ENCODE data around the gene CHRNB4.

CHRNB4 gene

GRCh38 chr15:78635346-78635745 is 5.7 kb downstream of the CHRNB4 start:
- H3K27me3 ChIP-seq = peaks cover 0 to 28% of the 10 kb centered on the region in 2 donors
- no peak for TF ChIP-seq CTCF (IDR thresholded peaks at IDR 0.05)
- no peaks in the 10 kb centered on the region for H3K36me3 ChIP-seq
- no peak for DNase-seq
- H3K4me3 ChIP-seq = no peak overlapping the region
- intact Hi-C loops (cut with DNase I; ENCODE audit: low total_unique reads) = no loop called here
- H3K27ac ChIP-seq = no peak overlapping the region
- peaks cover 0 to 18% (median 9%) of the 10 kb centered on the region in 3 donors for H3K9me3 ChIP-seq
- peaks cover 0 to 2% (median under 1%) of the 10 kb centered on the region in 4 donors for H3K4me1 ChIP-seq

- TF ChIP-seq CTCF (IDR thresholded peaks at IDR 0.05) = no peak
- Histone ChIP-seq H3K27me3 (peaks cover 0 to 22% of the 10 kb centered on the region in 2 donors), H3K4me1 (no peaks in the 10 kb centered on the region), H3K27ac (no peak overlapping the region), H3K9me3 (peaks cover 0 to 18% (median 9%) of the 10 kb centered on the region in 3 donors), H3K36me3 (no peaks in the 10 kb centered on the region), H3K4me3 (no peak overlapping the region)
- intact Hi-C loops (cut with DNase I; ENCODE audit: low total_unique reads) = no loop called here
- no peak for DNase-seq
Measured at GRCh38 chr15:78634210-78635145, 6.5 kb downstream of the CHRNB4 start.

- H3K27ac ChIP-seq = no peak overlapping the region
- no peak for DNase-seq
- no peaks in the 10 kb centered on the region for H3K4me1 ChIP-seq
- H3K9me3 ChIP-seq = peaks cover 0 to 18% (median 9%) of the 10 kb centered on the region in 3 donors
- intact Hi-C loops (cut with DNase I; ENCODE audit: low total_unique reads) = no loop called here
- no peaks in the 10 kb centered on the region for H3K36me3 ChIP-seq
- no peak for TF ChIP-seq CTCF (IDR thresholded peaks at IDR 0.05)
- no peak overlapping the region for H3K4me3 ChIP-seq
- H3K27me3 ChIP-seq = peaks cover 0 to 22% of the 10 kb centered on the region in 2 donors
Measured at GRCh38 chr15:78633348-78633747, 7.7 kb downstream of the CHRNB4 start.

GRCh38 chr15:78630886-78631633 is 9.9 kb downstream of the CHRNB4 start:
- Histone ChIP-seq H3K27me3 (peaks cover 0 to 36% of the 10 kb centered on the region in 2 donors), H3K4me1 (no peaks in the 10 kb centered on the region), H3K36me3 (no peaks in the 10 kb centered on the region), H3K27ac (no peak overlapping the region), H3K9me3 (peaks cover 0 to 18% (median 9%) of the 10 kb centered on the region in 3 donors), H3K4me3 (no peak overlapping the region)
- TF ChIP-seq CTCF (IDR thresholded peaks at IDR 0.05) = no peak
- intact Hi-C loops (cut with DNase I; ENCODE audit: low total_unique reads) = no loop called here
- DNase-seq = no peak

GRCh38 chr15:78629716-78630065 is 11.3 kb downstream of the CHRNB4 start:
- Histone ChIP-seq H3K27me3 (peaks cover 0 to 48% of the 10 kb centered on the region in 2 donors), H3K36me3 (no peaks in the 10 kb centered on the region), H3K27ac (no peak overlapping the region), H3K9me3 (peaks cover 0 to 18% (median 9%) of the 10 kb centered on the region in 3 donors), H3K4me1 (no peaks in the 10 kb centered on the region), H3K4me3 (no peak overlapping the region)
- intact Hi-C loops (cut with DNase I; ENCODE audit: low total_unique reads) = no loop called here
- TF ChIP-seq CTCF (IDR thresholded peaks at IDR 0.05) = no peak
- DNase-seq = peak in 1 of 2 donors; percentile 46

Measured in tibial artery (tissue), 4 donors.